Measurements from ENCODE around the gene PCNX2.
"Not testable (repeated sequence)": the region's sequence is repeated elsewhere in the genome, so short reads cannot be mapped to it uniquely, and the experiment has no call there.

The PCNX2 gene

DNA sequence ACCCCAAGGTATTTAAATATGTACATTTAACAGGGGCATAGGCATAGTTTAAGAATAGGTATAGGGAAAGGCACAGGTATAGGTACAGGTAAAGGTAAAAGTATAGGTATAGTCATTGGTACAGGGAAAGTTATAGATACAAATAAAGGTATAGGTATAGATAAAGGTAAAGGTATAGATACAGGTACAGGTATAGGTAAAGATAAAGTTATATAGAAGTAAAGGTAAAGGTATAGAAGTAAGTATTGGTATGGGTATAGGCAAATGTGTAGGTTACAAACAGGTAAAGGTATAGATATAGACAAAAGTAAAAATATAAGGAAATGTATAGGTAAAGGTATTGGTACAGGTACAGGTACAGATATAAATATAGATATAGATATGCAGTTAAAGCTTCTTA is 137.2 kb downstream of the PCNX2 start:
- no peak for DNase-seq (ENCODE audit: low read depth)

DNA sequence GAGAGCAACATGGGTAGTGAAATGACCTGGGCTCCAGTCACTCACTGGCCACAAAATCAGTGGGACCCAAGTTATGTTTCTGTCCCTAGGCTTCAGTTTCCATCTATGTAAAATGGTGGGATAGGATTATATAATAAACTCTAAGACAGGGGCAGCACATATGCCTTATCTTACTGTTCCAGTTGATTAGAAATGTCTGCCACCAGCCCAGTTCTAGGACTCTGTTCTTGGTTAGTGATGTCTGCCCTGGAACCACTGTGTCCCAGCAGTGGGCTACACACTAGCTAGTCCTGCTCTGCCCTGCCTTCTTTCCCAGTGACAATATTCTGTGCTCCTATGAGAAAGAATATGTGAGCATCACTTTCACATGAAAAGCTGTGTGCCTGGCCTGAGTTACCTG is 138.3 kb downstream of the PCNX2 start:
- DNase-seq (ENCODE audit: low read depth): no peak

- DNase-seq (ENCODE audit: low read depth): no peak
Observed at GRCh38 chr1:233151861-233152260, 143.7 kb downstream of the PCNX2 start.

GRCh38 chr1:233144434-233144833 is 151.1 kb downstream of the PCNX2 start:
- DNase-seq (ENCODE audit: low read depth): peak; percentile 5

GRCh38 chr1:233143241-233143640 is 152.3 kb downstream of the PCNX2 start:
- peak; percentile 26 for DNase-seq (ENCODE audit: low read depth)

DNA sequence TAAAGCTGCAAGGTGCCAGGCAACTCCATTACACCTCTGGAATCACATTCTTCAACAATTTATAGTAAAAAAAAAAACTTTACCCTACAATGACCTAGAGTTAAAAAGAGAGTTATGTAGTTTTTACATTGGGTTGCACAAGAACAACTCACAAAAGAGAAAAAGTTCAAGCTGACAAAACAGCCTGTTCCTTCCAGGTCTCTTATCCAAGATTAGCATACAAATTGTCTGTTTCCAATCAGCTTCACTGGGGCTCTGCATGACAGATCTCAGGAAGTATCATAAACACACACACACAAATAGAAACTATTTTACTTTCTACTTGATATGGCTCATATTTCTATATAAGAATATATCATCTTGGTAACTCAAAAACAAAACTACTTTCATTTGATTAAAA is 154.6 kb downstream of the PCNX2 start:
- DNase-seq (ENCODE audit: low read depth): peak; percentile 85

GRCh38 chr1:233140499-233140898 is 155.0 kb downstream of the PCNX2 start:
- peak; percentile 56 for DNase-seq (ENCODE audit: low read depth)

DNA sequence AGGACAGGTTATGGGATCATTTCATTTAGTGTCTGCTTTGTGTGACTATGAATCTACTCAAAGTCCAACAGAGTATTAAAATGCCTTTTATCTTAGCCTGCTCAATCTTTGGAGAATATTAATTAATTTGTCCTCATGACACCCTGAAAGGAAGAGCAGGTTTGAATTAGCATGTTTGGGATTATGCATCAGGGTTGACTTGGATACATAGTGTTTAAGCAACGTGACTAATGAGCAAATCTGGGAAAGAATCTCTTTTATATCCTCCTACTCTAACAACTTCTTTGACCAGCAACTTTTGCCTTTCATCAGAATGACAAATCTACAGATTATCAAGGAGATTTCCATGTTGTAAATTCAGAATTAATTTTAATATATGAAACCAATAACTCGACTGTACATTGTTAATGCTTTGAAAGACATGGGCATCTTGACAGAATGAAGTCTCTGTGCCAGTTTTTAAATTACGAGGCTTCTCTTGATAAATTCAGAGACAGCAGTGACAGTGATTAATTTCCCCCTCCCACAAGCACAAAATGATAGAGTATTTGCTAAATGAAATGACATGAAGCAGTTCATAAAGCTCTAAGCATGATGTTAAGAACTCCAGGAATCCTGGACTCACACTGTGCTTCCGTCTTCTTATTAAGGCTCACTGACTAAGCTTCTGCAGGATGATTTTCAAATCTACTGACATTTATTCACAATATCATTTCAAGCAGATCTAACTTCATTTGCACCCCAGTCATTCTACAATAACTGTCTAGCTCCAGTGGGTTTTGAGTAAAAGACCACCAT is 156.5 kb downstream of the PCNX2 start:
- no peak for DNase-seq (ENCODE audit: low read depth)

GRCh38 chr1:233135833-233136232 is 159.7 kb downstream of the PCNX2 start:
- DNase-seq (ENCODE audit: low read depth): no peak

GRCh38 chr1:233132445-233132844 is 163.1 kb downstream of the PCNX2 start:
- no peak for DNase-seq (ENCODE audit: low read depth)

DNA sequence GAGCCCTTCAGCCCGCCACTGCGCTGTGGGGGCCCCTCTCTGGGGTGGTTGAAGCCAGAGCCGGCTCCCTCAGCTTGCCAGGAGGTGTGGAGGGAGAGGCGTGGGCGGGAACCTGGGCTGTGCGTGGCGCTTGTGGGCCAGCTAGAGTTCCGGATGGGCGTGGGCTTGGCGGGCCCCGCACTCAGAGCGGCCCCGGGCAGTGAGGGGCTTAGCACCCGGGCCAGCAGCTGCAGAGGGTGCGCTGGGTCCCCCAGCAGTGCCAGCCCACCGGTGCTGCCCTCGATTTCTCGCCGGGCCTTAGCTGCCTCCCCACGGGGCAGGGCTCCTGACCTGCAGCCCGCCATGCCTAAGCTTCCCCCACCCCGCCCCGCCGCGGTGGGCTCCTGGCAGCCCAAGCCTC is 166.5 kb downstream of the PCNX2 start:
- not testable (repeated sequence) for DNase-seq (ENCODE audit: low read depth)

DNA sequence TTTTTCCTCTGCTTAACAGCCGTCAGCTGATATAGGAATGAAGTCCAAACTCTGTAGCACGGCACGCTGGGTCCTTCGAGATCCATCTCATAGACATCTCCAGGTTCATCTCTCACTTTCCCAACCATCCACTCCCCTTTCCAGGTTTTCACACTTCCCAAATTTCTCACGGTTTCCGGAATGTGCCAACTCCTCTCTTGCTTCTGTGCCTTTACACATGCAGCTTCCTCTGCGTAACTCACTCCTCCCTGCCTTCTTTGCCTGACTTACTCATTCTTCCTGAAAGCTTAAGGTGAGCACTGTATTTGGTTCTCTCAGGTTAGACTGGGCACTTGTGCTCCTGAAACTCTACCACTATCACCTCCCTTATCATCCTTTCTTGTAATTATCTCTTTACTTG is 168.4 kb downstream of the PCNX2 start:
- no peak for DNase-seq (ENCODE audit: low read depth)

DNA sequence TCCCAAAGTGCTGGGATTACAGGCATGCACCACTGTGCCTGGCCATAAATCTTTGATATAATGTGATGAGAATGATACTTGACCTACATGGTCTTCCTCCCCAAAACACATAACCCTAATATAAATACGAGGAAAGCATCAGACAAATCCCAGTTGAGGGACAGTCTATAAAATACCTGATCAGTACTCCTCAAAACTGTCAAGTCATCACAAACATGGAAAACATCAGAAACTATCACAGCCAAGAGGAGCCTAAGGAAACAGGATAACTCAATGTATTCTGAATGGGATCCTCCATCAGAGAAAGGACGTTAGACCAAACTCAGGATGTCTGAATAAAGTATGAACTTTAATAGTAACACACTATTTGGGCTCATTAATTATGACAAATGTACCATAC is 172.7 kb downstream of the PCNX2 start:
- no peak for DNase-seq (ENCODE audit: low read depth)

GRCh38 chr1:233121947-233122559 is 173.5 kb downstream of the PCNX2 start:
- no peak for DNase-seq (ENCODE audit: low read depth)

GRCh38 chr1:233114860-233115259 is 180.7 kb downstream of the PCNX2 start:
- DNase-seq (ENCODE audit: low read depth): no peak

DNA sequence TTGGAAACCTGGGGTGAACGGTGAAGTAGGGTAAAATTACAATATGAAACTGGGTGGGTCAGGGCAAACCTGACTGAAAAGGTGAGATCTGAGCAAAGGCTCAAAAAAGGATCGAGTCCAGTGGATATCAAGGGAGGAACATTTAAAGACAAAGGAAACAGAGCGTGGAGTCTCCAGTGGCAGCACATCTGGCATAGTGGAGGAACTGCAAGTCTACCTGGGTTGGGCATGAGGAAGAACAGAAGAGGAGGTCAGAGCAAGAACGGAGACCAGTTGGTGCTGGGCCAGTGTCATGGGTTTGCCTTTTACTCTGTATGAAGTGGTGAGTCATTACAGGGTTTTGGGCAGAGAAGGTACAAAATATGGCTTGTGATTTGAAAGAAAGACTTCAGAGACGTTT is 181.4 kb downstream of the PCNX2 start:
- peak; percentile 13 for DNase-seq (ENCODE audit: low read depth)

DNA sequence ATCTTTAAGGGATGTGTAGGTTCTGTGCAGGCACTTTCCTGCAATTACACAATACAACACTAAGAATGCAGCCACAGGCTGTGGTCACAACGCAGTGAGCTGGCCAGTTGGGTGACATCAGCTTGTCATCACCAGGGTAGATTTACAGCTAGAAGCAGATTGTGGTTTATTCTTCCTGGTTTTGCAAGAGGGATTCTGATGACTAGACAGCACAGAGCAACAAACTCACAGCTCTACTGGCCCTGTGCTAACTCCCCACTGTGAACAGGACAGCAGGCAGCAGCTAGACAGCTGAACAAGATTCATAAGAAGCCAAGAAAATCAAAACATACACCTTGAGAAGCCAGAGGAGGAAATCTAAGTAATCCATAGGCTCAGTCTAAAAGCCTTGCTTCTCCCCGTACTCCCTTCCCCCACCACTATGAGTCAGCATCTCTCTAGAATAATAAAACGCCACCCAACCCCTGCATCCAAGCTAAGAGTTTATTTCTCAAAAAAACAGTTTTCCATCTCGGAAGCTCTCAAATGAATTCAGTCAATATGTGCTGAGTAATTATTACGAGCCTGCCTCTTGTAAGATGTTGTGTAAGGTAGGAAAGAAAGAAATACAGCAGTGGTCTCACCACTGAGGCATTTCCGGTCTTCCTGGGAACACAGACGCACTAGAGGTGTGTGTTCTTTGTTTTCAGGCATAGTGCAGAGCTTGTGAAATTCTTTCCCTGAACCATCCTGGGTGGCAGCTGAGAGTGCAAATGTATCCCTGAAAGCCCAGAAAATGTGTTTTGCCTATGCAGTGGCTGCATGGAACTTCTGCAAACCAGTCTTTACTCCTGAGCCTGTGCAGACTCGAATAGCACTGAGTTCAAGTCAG is 182.3 kb downstream of the PCNX2 start:
- DNase-seq (ENCODE audit: low read depth): peak; percentile 99

DNA sequence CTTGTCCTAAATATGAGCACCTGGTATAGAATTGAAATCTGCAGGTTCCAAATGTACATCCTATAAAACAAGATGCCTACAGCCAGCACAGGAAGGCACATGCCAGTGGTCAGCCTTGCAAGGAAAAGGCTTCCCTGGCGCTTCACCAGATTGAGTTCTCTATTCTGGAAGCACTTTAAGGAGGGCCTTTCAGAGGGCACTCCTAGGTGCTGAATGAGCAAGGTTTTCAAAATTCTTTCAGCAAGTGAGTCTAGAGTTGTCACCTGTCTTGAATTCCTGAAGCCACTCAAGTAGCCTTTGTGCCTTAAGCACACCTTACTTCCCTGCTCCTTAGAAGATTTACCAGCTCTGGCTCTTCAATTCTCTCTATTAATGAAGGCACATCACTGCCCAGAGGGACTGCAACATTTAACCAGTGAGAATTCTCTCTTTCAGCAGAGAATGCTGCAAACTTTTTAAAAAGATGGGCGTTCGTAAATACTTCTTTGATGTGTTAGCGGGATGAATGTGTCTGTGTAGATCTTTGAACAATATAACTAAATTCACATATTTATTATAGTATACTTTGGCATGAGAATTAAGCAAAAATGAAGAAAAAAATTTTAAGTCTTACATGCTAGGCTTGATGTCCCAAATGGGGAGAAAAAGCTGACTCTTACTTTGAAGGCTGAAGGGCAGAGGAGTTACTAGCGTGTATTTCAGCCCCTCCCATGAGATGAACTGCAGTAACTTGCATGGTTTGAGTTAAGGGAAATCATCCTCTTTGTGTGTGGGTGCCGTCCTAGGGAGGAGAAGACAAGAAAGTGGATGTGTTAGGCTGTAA is 183.1 kb downstream of the PCNX2 start:
- DNase-seq (ENCODE audit: low read depth): no peak

GRCh38 chr1:233111731-233112130 is 183.8 kb downstream of the PCNX2 start:
- DNase-seq (ENCODE audit: low read depth): no peak

- DNase-seq (ENCODE audit: low read depth): no peak
Observed at GRCh38 chr1:233109096-233109495, 186.4 kb downstream of the PCNX2 start.

DNA sequence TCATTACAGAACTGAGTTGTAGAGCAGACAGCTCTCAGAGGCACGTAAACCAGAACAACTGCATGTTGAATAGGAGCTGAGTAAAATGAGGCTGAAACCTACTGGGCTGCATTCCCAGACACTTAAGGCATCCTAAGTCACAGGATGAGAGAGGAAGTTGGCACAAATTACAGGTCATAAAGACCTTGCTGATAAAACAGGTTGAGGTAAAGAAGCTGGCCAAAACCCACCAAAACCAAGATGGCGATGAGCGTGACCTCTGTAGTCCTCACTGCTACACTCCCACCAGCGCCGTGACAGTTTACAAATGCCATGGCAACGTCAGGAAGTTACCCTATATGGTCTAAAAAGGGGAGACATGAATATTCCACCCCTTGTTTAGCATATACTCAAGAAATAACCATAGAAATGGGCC is 187.8 kb downstream of the PCNX2 start:
- DNase-seq (ENCODE audit: low read depth): peak; percentile 11

- peak; percentile 26 for DNase-seq (ENCODE audit: low read depth)
Observed at GRCh38 chr1:233107130-233107660, 188.3 kb downstream of the PCNX2 start.

Measured in fibroblast of gingiva (primary cell).